Psoas muscle (tissue), 8 donors: Measurements from ENCODE around the gene MADD. TPM values are rescaled to one million over a fixed set of nuclear protein-coding genes. Genes with fewer than 3 reads are reported as not detected.

Source experiments
- ATAC-seq, 4 donors: fragments of 200-7000 bp; cut with Tn5 transposase; one replicate each; pipeline ENCODE4 v1.9.1; 2020; ENCODE audit warnings: moderate library complexity in 3 of 4, mild to moderate bottlenecking in 2 of 4
- DNase-seq, 2 donors: peaks; one replicate each; pipeline ENCODE4 v3.0.0-alpha.2; 2020
- H3K27ac ChIP-seq: fragments of 200-600 bp; one replicate; pipeline ENCODE4 v1.8.0; 2022
- H3K27me3 ChIP-seq, 3 donors: fragments of 200-600 bp in 1 of 3; one replicate each; pipeline versions ENCODE4 v1.6.1 to v1.8.0; 2013 to 2022; ENCODE audit warnings: low read length in 2 of 3, mild to moderate bottlenecking in 2 of 3, moderate library complexity in 1 of 3; ENCODE audit not compliant: insufficient read depth in 3 of 3
- H3K36me3 ChIP-seq, 2 donors: fragments of 200-600 bp in 1 of 2; one replicate each; pipeline versions ENCODE4 v1.6.1 to v1.8.0; 2013 to 2022; ENCODE audit warnings: low read depth in 1 of 2, mild to moderate bottlenecking in 1 of 2, moderate library complexity in 1 of 2; ENCODE audit not compliant: insufficient read depth in 1 of 2
- H3K4me1 ChIP-seq: fragments of 200-600 bp; one replicate; pipeline ENCODE4 v1.8.0; 2022
- H3K4me3 ChIP-seq: fragments of 200-600 bp; one replicate; pipeline ENCODE4 v1.8.0; 2022; ENCODE audit warnings: mild to moderate bottlenecking
- H3K9me3 ChIP-seq: fragments of 200-600 bp; one replicate; pipeline ENCODE4 v1.8.0; 2022
- WGBS, 3 donors: extraction: QIAGEN DNeasy Blood & Tissue Kit; methylation state at CpG; one replicate each; pipeline versions ENCODE4 v1.1.6 to v1.1.7; 2013; 5-methylcytosine and 5-hydroxymethylcytosine counted together
- intact Hi-C, 2 donors: fragments of 100-400 bp; cut with DNase I; formaldehyde crosslinking; loops; one replicate each; pipeline versions ENCODE4 v1.11.0 to v1.14.2; 2022
- polyA plus RNA-seq, 3 donors: library from polyadenylated mRNA; stranded (reverse); fragments of 200-250 nt; gene quantifications; one replicate each; pipeline ENCODE4 v1.2.3, GENCODE V29; 2013
- total RNA-seq, 4 donors: library from RNA; stranded (reverse); fragmentation: NEBNext Ultra II Directional in 2 of 4; extraction: Animal tissue kit (Norgen Biotek cat#: 25700) in 2 of 4; gene quantifications; one replicate each; pipeline versions ENCODE4 v1.2.1 to v1.2.4, GENCODE V29; 2021 to 2023
- TF ChIP-seq, protein P1 (sequence below): fragments of 200-600 bp; IDR thresholded peaks from one replicate; pipeline ENCODE4 v1.8.0; 2022; ENCODE audit warnings: antibody characterized with exemption
- donor health status: healthy with polysubstance abuse.
- donor health status: DM: no; HTN: no; CAD: no; lungs with moderate emphysema.
- donor health status: Bipolar disorder and iron deficiency.
- donor health status: healthy.
- donor health status: DM: yes; HTN: yes; CAD: no.
- donor health status: DM: no; HTN: no; CAD: no.
- donor health status: DM: no; HTN: no; CAD: no.
- donor health status: DM: yes; HTN: yes; CAD: no.

The MADD gene
- total and polyA plus RNA-seq, 7 donors = 11.5 to 33.6 (median 19.5) TPM

DNA sequence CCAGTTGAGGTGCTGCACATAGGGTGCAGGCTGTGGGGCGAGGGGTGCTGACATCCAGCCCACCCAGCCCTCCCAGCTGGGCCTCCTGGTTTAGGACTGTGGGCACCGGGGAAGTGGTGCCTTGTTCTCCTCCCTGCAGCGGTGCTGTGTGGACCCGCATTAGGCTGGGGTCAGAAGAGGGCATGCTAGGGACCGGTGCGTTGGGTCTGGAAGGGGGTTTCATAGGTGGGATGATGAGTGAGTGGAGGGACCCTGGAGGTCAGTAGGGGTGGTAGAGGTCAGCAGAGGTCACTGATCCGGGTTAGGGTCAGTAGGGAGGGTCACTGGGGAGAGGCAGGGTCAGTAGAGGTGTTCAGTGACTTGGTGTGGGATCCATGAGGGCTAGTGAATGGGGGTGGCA lies 89.2 kb downstream of the MADD start:
- 77 to 89% (median 82%) methylated on average over 7 of the region's 7 CpGs for WGBS, 3 donors
- intact Hi-C loops = loop anchor here (5.0 to 10.0 kb wide), 4 partner anchors 102 to 474 kb away; partner anchors contain the start of gene NR1H3 (in 1 of the 2)
- TF ChIP-seq, protein P1, sequence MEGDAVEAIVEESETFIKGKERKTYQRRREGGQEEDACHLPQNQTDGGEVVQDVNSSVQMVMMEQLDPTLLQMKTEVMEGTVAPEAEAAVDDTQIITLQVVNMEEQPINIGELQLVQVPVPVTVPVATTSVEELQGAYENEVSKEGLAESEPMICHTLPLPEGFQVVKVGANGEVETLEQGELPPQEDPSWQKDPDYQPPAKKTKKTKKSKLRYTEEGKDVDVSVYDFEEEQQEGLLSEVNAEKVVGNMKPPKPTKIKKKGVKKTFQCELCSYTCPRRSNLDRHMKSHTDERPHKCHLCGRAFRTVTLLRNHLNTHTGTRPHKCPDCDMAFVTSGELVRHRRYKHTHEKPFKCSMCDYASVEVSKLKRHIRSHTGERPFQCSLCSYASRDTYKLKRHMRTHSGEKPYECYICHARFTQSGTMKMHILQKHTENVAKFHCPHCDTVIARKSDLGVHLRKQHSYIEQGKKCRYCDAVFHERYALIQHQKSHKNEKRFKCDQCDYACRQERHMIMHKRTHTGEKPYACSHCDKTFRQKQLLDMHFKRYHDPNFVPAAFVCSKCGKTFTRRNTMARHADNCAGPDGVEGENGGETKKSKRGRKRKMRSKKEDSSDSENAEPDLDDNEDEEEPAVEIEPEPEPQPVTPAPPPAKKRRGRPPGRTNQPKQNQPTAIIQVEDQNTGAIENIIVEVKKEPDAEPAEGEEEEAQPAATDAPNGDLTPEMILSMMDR = no peak
- DNase-seq (no peak), ATAC-seq (no peak)
- Histone ChIP-seq H3K36me3 (no peaks in the 10 kb centered on the region), H3K4me3 (no peak overlapping the region), H3K4me1 (peaks cover 5% of the 10 kb centered on the region), H3K27ac (no peak overlapping the region), H3K9me3 (no peaks in the 10 kb centered on the region), H3K27me3 (no peaks in the 10 kb centered on the region)

DNA sequence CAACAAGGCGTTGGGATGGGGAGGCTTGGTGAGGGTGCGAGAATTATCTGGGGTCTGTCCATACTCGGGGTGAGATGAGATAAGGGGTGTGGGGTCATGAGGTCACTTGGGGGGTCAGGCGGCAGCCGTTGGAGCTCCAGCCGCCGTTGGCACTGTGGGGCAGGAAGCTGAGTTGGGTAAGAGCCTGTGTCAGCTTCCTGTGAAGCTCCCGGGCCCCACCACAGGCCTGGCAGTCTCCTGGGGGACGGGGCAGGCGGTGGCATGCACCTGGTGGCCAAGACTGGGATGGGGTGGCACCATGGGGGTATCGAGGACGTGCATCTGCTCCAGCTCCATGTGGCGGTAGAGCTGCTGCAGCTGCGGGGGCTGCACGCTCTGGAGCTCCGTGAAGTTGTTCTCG lies 89.7 kb downstream of the MADD start:
- Histone ChIP-seq H3K4me1 (peaks cover 2% of the 10 kb centered on the region), H3K27ac (no peak overlapping the region), H3K27me3 (no peaks in the 10 kb centered on the region), H3K9me3 (no peaks in the 10 kb centered on the region), H3K36me3 (no peaks in the 10 kb centered on the region), H3K4me3 (no peak overlapping the region)
- DNase-seq (no peak), ATAC-seq (no peak)
- TF ChIP-seq, protein P1 = no peak
- intact Hi-C loops = loop anchor here (5.0 to 10.0 kb wide), 4 partner anchors 102 to 475 kb away; partner anchors contain the start of gene NR1H3 (in 1 of the 2)
- WGBS, 3 donors = 78 to 82% (median 80%) methylated on average over 15 to 17 of the region's 17 CpGs

DNA sequence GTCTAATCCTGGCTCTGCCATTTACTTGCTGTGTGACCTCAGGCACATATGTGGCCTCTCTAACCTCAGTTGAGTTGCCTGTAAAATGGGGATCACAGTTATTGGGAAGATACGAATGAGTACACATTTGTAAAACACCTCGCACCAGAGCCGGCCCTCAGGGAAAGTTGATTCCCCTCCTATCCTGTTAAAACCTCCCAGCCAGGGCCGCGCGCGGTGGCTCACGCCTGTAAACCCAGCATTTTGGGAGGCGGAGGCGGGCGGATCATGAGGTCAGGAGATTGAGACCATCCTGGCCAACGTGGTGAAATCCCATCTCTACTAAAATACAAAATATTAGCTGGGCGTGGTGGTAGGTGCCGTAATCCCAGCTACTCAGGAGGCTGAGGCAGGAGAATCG lies 90.4 kb downstream of the MADD start:
- no peak for DNase-seq
- intact Hi-C loops = no loop called here
- Histone ChIP-seq H3K4me3 (no peak overlapping the region), H3K9me3 (no peaks in the 10 kb centered on the region), H3K4me1 (no peaks in the 10 kb centered on the region), H3K27ac (no peak overlapping the region), H3K27me3 (no peaks in the 10 kb centered on the region), H3K36me3 (no peaks in the 10 kb centered on the region)
- WGBS, 3 donors = 93 to 94% (median 93%) methylated on average over 15 of the region's 15 CpGs
- TF ChIP-seq, protein P1 = no peak
- ATAC-seq = no peak

DNA sequence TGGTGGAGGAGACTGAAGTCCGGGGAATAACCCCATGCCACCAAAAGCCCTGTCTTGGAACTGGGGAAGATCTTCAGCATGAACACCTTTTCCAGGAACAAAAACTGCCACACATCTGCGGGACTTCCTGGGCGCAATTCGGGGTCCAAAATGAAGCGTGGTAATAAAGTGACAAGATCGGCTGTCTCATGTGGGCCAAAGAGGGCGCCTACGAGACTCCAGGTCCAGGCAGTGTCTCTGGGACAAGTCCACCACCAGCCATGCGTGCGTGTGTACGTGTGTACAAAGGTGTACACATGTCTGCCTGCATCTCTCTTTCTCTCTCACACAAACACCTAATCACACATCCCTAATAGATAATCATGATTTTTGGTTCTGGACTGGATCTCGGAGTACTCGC lies 91.5 kb downstream of the MADD start:
- WGBS, 3 donors = 76 to 88% (median 78%) methylated on average over 13 of the region's 13 CpGs
- H3K4me1 ChIP-seq = no peaks in the 10 kb centered on the region

More for the DNA sequence above, 91.5 kb downstream of the MADD start:
- Histone ChIP-seq H3K36me3 (no peaks in the 10 kb centered on the region), H3K27ac (peak overlapping the region; percentile 18), H3K9me3 (no peaks in the 10 kb centered on the region), H3K27me3 (no peaks in the 10 kb centered on the region), H3K4me3 (no peak overlapping the region)
- no peak for DNase-seq
- intact Hi-C loops = no loop called here
- peak in 2 of 4 donors; percentile 14 to 26 for ATAC-seq
- TF ChIP-seq, protein P1 = no peak
